Activated CD4-positive, alpha-beta T cell treated with anti-CD3 and anti-CD28 coated beads for 36 hours (primary cell): ENCODE measurements around the gene MCF2L. TPM values are rescaled to one million over a fixed set of nuclear protein-coding genes. Genes with fewer than 3 reads are reported as not detected.

Experiments
- ATAC-seq: fragments of 200-7000 bp; cut with Tn5 transposase; one replicate; pipeline ENCODE4 v1.10.0; 2021; ENCODE audit warnings: mild to moderate bottlenecking, moderate library complexity
- CTCF ChIA-PET: fragments of 350-600 bp; sonication (Branson Sonifier 250); formaldehyde crosslinking; loops from one replicate; lab custom pipeline; 2021; ENCODE audit warnings: antibody characterized with exemption; lab: Charles Lee
- POLR2A ChIA-PET: fragments of 350-600 bp; sonication (Branson Sonifier 250); formaldehyde crosslinking; loops from one replicate; lab custom pipeline; 2021; ENCODE audit warnings: antibody characterized with exemption, inconsistent platforms; lab: Charles Lee
- DNase-seq: peaks from one replicate; pipeline ENCODE4 v3.0.0-alpha.2; 2020
- H3K27ac Mint-ChIP-seq: one replicate; pipeline ENCODE4 v1.8.0; 2021; ENCODE audit warnings: mixed read lengths
- H3K27me3 Mint-ChIP-seq: one replicate; pipeline ENCODE4 v1.8.0; 2021; ENCODE audit warnings: mixed read lengths
- H3K36me3 Mint-ChIP-seq: one replicate; pipeline ENCODE4 v1.8.0; 2021; ENCODE audit warnings: low read depth, mixed read lengths
- H3K4me1 Mint-ChIP-seq: one replicate; pipeline ENCODE4 v1.8.0; 2021; ENCODE audit warnings: mixed read lengths
- H3K4me3 Mint-ChIP-seq: one replicate; pipeline ENCODE4 v1.8.0; 2021; ENCODE audit warnings: mild to moderate bottlenecking, moderate library complexity, mixed read lengths
- H3K9me3 Mint-ChIP-seq: one replicate; pipeline ENCODE4 v1.8.0; 2021; ENCODE audit warnings: low read depth, mixed read lengths
- intact Hi-C, 2 experiments: fragments of 100-400 bp; cut with DNase I in 1 of 2; cut with micrococcal nuclease in 1 of 2; formaldehyde crosslinking; loops; one replicate each; pipeline versions ENCODE4 v1.14.2 to v1.15.1; 2022 to 2024; cut with DNase I, micrococcal nuclease
- total RNA-seq, 2 experiments: library from RNA; stranded (reverse); gene quantifications; one replicate each; pipeline ENCODE4 v1.2.3, GENCODE V29; 2021

MCF2L gene
- total RNA-seq, 2 experiments from 2014 or later: 8.4 to 8.7 TPM

GRCh38 chr13:113119822-113120189 is 150.8 kb downstream of the MCF2L start:
- intact Hi-C loops: no loop called here
- ChIA-PET POLR2A (interaction anchor here (0.7 kb wide), 1 partner anchor 532 kb away, joined by 4 read pairs; no protein-coding TSS in a partner anchor), CTCF (no interaction called here)
- H3K4me1 Mint-ChIP-seq: no peaks in the 10 kb centered on the region
- H3K27me3 Mint-ChIP-seq: no peaks in the 10 kb centered on the region
- H3K4me3 Mint-ChIP-seq: no peak overlapping the region
- H3K9me3 Mint-ChIP-seq: no peaks in the 10 kb centered on the region
- no peak for ATAC-seq
- DNase-seq: no peak
- no peaks in the 10 kb centered on the region for H3K36me3 Mint-ChIP-seq
- no peak overlapping the region for H3K27ac Mint-ChIP-seq

GRCh38 chr13:113120300-113121182 is 151.5 kb downstream of the MCF2L start:
- no peaks in the 10 kb centered on the region for H3K9me3 Mint-ChIP-seq
- CTCF ChIA-PET: no interaction called here

GRCh38 chr13:113121183-113121927 is 152.3 kb downstream of the MCF2L start:
- intact Hi-C loops: no loop called here
- CTCF ChIA-PET: no interaction called here
- H3K27me3 Mint-ChIP-seq: no peaks in the 10 kb centered on the region
- no peaks in the 10 kb centered on the region for H3K36me3 Mint-ChIP-seq
- no peaks in the 10 kb centered on the region for H3K9me3 Mint-ChIP-seq
- no peak for DNase-seq
- H3K27ac Mint-ChIP-seq: no peak overlapping the region
- POLR2A ChIA-PET: no interaction called here
- no peak overlapping the region for H3K4me3 Mint-ChIP-seq
- ATAC-seq: no peak
- H3K4me1 Mint-ChIP-seq: no peaks in the 10 kb centered on the region

More at GRCh38 chr13:113120300-113121182, 151.5 kb downstream of the MCF2L start:
- ATAC-seq: no peak
- H3K4me1 Mint-ChIP-seq: no peaks in the 10 kb centered on the region
- H3K36me3 Mint-ChIP-seq: no peaks in the 10 kb centered on the region
- POLR2A ChIA-PET: no interaction called here
- H3K27me3 Mint-ChIP-seq: no peaks in the 10 kb centered on the region
- intact Hi-C loops: no loop called here
- no peak overlapping the region for H3K27ac Mint-ChIP-seq
- no peak overlapping the region for H3K4me3 Mint-ChIP-seq
- no peak for DNase-seq

- intact Hi-C loops: no loop called here
- H3K36me3 Mint-ChIP-seq: no peaks in the 10 kb centered on the region
- CTCF ChIA-PET: no interaction called here
- H3K4me1 Mint-ChIP-seq: no peaks in the 10 kb centered on the region
- ATAC-seq (no peak), DNase-seq (no peak)
- POLR2A ChIA-PET: no interaction called here
- no peaks in the 10 kb centered on the region for H3K9me3 Mint-ChIP-seq
- H3K27ac Mint-ChIP-seq: no peak overlapping the region
- H3K4me3 Mint-ChIP-seq: no peak overlapping the region
- no peaks in the 10 kb centered on the region for H3K27me3 Mint-ChIP-seq
These were observed 153.0 kb downstream of the MCF2L start for GRCh38 chr13:113121928-113122471.

GRCh38 chr13:113122550-113123225 is 153.7 kb downstream of the MCF2L start, which contains the start of gene F10:
F10 (plus strand) TSS chr13:113122799; CDS start chr13:113122856, 57 bp downstream.
- ChIA-PET CTCF (no interaction called here), POLR2A (no interaction called here)
- ATAC-seq (no peak), DNase-seq (no peak)
- Mint-ChIP-seq H3K27ac (no peak within 1 kb of the TSS), H3K36me3 (no peaks in the 10 kb centered on the region), H3K9me3 (no peaks in the 10 kb centered on the region), H3K4me3 (no peak within 1 kb of the TSS), H3K27me3 (peaks cover 5% of the 10 kb centered on the region), H3K4me1 (no peaks in the 10 kb centered on the region)
- intact Hi-C loops: no loop called here

GRCh38 chr13:113123226-113124201 is 154.5 kb downstream of the MCF2L start:
- POLR2A ChIA-PET: no interaction called here
- DNase-seq (peak; percentile 24), ATAC-seq (no peak)
- H3K4me1 Mint-ChIP-seq: no peaks in the 10 kb centered on the region
- H3K4me3 Mint-ChIP-seq: no peak overlapping the region
- no peaks in the 10 kb centered on the region for H3K9me3 Mint-ChIP-seq
- intact Hi-C loops: no loop called here
- H3K27ac Mint-ChIP-seq: no peak overlapping the region
- H3K27me3 Mint-ChIP-seq: peaks cover 6% of the 10 kb centered on the region
- H3K36me3 Mint-ChIP-seq: no peaks in the 10 kb centered on the region
- CTCF ChIA-PET: no interaction called here

- H3K27ac Mint-ChIP-seq: no peak overlapping the region
- no peaks in the 10 kb centered on the region for H3K36me3 Mint-ChIP-seq
- ChIA-PET POLR2A (no interaction called here), CTCF (no interaction called here)
- H3K4me1 Mint-ChIP-seq: peaks cover 2% of the 10 kb centered on the region
- H3K4me3 Mint-ChIP-seq: no peak overlapping the region
- ATAC-seq: no peak
- intact Hi-C loops: no loop called here
- H3K27me3 Mint-ChIP-seq: peaks cover 6% of the 10 kb centered on the region
- H3K9me3 Mint-ChIP-seq: no peaks in the 10 kb centered on the region
- DNase-seq: no peak
These were observed 155.4 kb downstream of the MCF2L start for GRCh38 chr13:113124211-113124970.

GRCh38 chr13:113125506-113126264 is 156.7 kb downstream of the MCF2L start:
- no peak overlapping the region for H3K4me3 Mint-ChIP-seq
- intact Hi-C loops: no loop called here
- POLR2A ChIA-PET: no interaction called here
- no peaks in the 10 kb centered on the region for H3K9me3 Mint-ChIP-seq
- H3K4me1 Mint-ChIP-seq: peaks cover 2% of the 10 kb centered on the region
- no peak for ATAC-seq
- CTCF ChIA-PET: no interaction called here
- no peak for DNase-seq
- H3K27me3 Mint-ChIP-seq: peaks cover 7% of the 10 kb centered on the region
- no peak overlapping the region for H3K27ac Mint-ChIP-seq
- no peaks in the 10 kb centered on the region for H3K36me3 Mint-ChIP-seq

- DNase-seq: no peak
- no peak for ATAC-seq
- ChIA-PET CTCF (interaction anchor here (0.6 kb wide), 1 partner anchor 60 kb away, joined by 3 read pairs; no protein-coding TSS in a partner anchor), POLR2A (no interaction called here)
- peaks cover 8% of the 10 kb centered on the region for H3K27me3 Mint-ChIP-seq
- no peaks in the 10 kb centered on the region for H3K36me3 Mint-ChIP-seq
- H3K4me3 Mint-ChIP-seq: no peak overlapping the region
- intact Hi-C loops: no loop called here
- no peaks in the 10 kb centered on the region for H3K9me3 Mint-ChIP-seq
- no peak overlapping the region for H3K27ac Mint-ChIP-seq
- H3K4me1 Mint-ChIP-seq: peaks cover 2% of the 10 kb centered on the region
These were observed 157.5 kb downstream of the MCF2L start for GRCh38 chr13:113126265-113127150.
